Panc1 (cell line): ENCODE data around the gene SEMA3G. TPM values are rescaled to one million over a fixed set of nuclear protein-coding genes. Genes with fewer than 3 reads are reported as not detected.

Experiments used
- ATAC-seq: fragments of 200-7000 bp; cut with Tn5 transposase; 2 replicates; pipeline ENCODE4 v1.9.1; 2020; ENCODE audit warnings: mild to moderate bottlenecking, moderate library complexity
- BruUV-seq: library from RNA; stranded (reverse); fragments of 400-500 nt; replicated peaks from 2 replicates; lab custom pipeline; 2021; lab: Mats Ljungman, UMichigan
- CTCF ChIA-PET: fragments of 300-600 bp; sonication (Branson Sonifier 250); formaldehyde crosslinking; loops from one replicate; lab custom pipeline; 2022; ENCODE audit warnings: antibody characterized with exemption; lab: Charles Lee
- POLR2A ChIA-PET: fragments of 300-600 bp; sonication (Branson Sonifier 250); formaldehyde crosslinking; loops from one replicate; lab custom pipeline; 2022; ENCODE audit warnings: antibody characterized with exemption; lab: Charles Lee
- DNase-seq: peaks from one replicate; pipeline ENCODE4 v3.0.0-alpha.2; 2010; ENCODE audit warnings: low read depth, low spot score
- H3K27ac ChIP-seq: 2 replicates; pipeline ENCODE4 v1.5.1; 2011; ENCODE audit warnings: mild to moderate bottlenecking, low read length, inconsistent platforms
- H3K27me3 ChIP-seq: fragments of 200-500 bp; sonication (Bioruptor generic); 2 replicates; pipeline ENCODE4 v1.6.0; 2014; ENCODE audit warnings: low read length, inconsistent platforms; ENCODE audit not compliant: control insufficient read depth, insufficient read depth
- H3K36me3 ChIP-seq: fragments of 200-500 bp; sonication (Bioruptor generic); 2 replicates; pipeline ENCODE4 v1.5.1; 2014; ENCODE audit warnings: inconsistent platforms, mild to moderate bottlenecking, low read length, moderate library complexity; ENCODE audit not compliant: control insufficient read depth, insufficient read depth
- H3K4me1 ChIP-seq: 2 replicates; pipeline ENCODE4 v1.5.1; 2011; ENCODE audit warnings: inconsistent platforms, mild to moderate bottlenecking, low read length, moderate library complexity; ENCODE audit not compliant: control insufficient read depth, insufficient read depth
- H3K4me3 ChIP-seq, 2 experiments: 2 replicates each; pipeline ENCODE4 v1.5.1; 2011 to 2012; ENCODE audit warnings: low read depth in 2 of 2, low read length in 2 of 2, mild to moderate bottlenecking in 2 of 2, inconsistent platforms in 1 of 2, moderate library complexity in 1 of 2
- H3K9me3 ChIP-seq: fragments of 200-500 bp; sonication (Bioruptor generic); 2 replicates; pipeline ENCODE4 v1.5.1; 2014; ENCODE audit warnings: low read depth, mild to moderate bottlenecking, inconsistent platforms, low read length, moderate library complexity; ENCODE audit not compliant: control insufficient read depth, insufficient read depth
- POLR2AphosphoS5 ChIP-seq: IDR thresholded peaks from 2 replicates; pipeline ENCODE4 v1.6.1; 2012; ENCODE audit warnings: mild to moderate bottlenecking, low read depth, low read length, moderate library complexity
- SIN3A ChIP-seq: IDR thresholded peaks from 2 replicates; pipeline ENCODE4 v1.6.1; 2012; ENCODE audit warnings: low read depth, mild to moderate bottlenecking, low read length, moderate library complexity, borderline replicate concordance; ENCODE audit not compliant: insufficient read depth
- TCF7L2 ChIP-seq: IDR thresholded peaks from 2 replicates; pipeline ENCODE4 v1.6.1; 2011; ENCODE audit warnings: mild to moderate bottlenecking, low read depth, low read length, inconsistent platforms
- in situ Hi-C: cut with HindIII; loops from 2 replicates; pipeline ENCODE4 v1.10.0; 2016; ENCODE audit warnings: low sequenced_read_pairs, low pct_unique_long_range_greater_than_20kb
- intact Hi-C: fragments of 100-400 bp; cut with micrococcal nuclease; formaldehyde crosslinking; loops from one replicate; pipeline ENCODE4 v1.10.0; 2022; ENCODE audit not compliant: unreplicated experiment
- total RNA-seq: library from RNA; stranded (reverse); gene quantifications from one replicate; pipeline ENCODE4 v1.2.1, GENCODE V29; 2021; ENCODE audit not compliant: unreplicated experiment
- TF ChIP-seq, protein P1 (sequence below): fragments of 450-650 bp; IDR thresholded peaks from 2 replicates; pipeline ENCODE4 v1.5.1; 2017; ENCODE audit warnings: mild to moderate bottlenecking
- TF ChIP-seq, protein P2 (sequence below), 2 experiments: IDR thresholded peaks; 2 replicates each; pipeline ENCODE4 v1.6.1; 2011 to 2012; ENCODE audit warnings: low read depth in 2 of 2, control low read depth in 1 of 2, low read length in 1 of 2, mild to moderate bottlenecking in 1 of 2, moderate library complexity in 1 of 2; ENCODE audit not compliant: insufficient read depth in 1 of 2

Gene SEMA3G
- total RNA-seq, 1 experiment from 2014 or later, result 1.6 TPM

DNA sequence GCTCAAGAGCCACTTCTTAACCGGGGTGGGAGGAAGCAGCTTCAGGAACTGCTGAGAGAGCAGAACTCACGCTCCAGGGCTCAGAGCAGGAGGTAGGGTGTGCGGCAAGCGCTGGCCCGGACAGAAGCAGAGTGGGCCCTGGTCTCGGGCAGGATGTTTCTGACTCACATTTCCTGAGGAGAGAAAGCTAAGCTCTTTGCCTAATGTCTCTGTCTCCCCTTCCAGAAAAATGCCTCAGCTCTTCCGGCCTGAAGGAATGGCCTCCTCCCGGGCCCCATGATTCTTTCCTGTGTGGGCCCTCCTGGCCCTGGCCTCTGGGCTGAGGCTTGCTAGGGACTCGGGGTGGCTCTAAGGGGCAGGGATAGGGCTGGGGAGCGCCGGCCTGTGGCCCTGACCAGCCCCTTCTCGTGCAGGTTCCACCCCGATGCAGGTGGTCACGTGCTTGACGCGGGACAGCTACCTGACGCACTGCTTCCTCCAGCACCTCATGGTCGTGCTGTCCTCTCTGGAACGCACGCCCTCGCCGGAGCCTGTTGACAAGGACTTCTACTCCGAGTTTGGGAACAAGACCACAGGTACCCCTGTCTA is 46.1 kb upstream of the SEMA3G start:
- TF ChIP-seq, protein P1, sequence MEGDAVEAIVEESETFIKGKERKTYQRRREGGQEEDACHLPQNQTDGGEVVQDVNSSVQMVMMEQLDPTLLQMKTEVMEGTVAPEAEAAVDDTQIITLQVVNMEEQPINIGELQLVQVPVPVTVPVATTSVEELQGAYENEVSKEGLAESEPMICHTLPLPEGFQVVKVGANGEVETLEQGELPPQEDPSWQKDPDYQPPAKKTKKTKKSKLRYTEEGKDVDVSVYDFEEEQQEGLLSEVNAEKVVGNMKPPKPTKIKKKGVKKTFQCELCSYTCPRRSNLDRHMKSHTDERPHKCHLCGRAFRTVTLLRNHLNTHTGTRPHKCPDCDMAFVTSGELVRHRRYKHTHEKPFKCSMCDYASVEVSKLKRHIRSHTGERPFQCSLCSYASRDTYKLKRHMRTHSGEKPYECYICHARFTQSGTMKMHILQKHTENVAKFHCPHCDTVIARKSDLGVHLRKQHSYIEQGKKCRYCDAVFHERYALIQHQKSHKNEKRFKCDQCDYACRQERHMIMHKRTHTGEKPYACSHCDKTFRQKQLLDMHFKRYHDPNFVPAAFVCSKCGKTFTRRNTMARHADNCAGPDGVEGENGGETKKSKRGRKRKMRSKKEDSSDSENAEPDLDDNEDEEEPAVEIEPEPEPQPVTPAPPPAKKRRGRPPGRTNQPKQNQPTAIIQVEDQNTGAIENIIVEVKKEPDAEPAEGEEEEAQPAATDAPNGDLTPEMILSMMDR, result no peak
- TF ChIP-seq POLR2AphosphoS5, result no peak
- no peak for TF ChIP-seq TCF7L2
- TF ChIP-seq, protein P2, sequence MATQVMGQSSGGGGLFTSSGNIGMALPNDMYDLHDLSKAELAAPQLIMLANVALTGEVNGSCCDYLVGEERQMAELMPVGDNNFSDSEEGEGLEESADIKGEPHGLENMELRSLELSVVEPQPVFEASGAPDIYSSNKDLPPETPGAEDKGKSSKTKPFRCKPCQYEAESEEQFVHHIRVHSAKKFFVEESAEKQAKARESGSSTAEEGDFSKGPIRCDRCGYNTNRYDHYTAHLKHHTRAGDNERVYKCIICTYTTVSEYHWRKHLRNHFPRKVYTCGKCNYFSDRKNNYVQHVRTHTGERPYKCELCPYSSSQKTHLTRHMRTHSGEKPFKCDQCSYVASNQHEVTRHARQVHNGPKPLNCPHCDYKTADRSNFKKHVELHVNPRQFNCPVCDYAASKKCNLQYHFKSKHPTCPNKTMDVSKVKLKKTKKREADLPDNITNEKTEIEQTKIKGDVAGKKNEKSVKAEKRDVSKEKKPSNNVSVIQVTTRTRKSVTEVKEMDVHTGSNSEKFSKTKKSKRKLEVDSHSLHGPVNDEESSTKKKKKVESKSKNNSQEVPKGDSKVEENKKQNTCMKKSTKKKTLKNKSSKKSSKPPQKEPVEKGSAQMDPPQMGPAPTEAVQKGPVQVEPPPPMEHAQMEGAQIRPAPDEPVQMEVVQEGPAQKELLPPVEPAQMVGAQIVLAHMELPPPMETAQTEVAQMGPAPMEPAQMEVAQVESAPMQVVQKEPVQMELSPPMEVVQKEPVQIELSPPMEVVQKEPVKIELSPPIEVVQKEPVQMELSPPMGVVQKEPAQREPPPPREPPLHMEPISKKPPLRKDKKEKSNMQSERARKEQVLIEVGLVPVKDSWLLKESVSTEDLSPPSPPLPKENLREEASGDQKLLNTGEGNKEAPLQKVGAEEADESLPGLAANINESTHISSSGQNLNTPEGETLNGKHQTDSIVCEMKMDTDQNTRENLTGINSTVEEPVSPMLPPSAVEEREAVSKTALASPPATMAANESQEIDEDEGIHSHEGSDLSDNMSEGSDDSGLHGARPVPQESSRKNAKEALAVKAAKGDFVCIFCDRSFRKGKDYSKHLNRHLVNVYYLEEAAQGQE (IDR thresholded peaks at IDR 0.05; ENCODE audit: insufficient read depth in 1 of 2, low read depth in 2 of 2, low read length in 1 of 2), result no peak
- no peak for TF ChIP-seq SIN3A
- POLR2A ChIA-PET, result no interaction called here
- Histone ChIP-seq H3K27ac (no peak overlapping the region), H3K27me3 (no peaks in the 10 kb centered on the region), H3K4me1 (no peaks in the 10 kb centered on the region), H3K9me3 (no peaks in the 10 kb centered on the region), H3K4me3 (no peak overlapping the region), H3K36me3 (no peaks in the 10 kb centered on the region)
- CTCF ChIA-PET, result no interaction called here
- BruUV-seq, result no TSS peak
- ATAC-seq, result no peak
- no peak for DNase-seq
- in situ Hi-C loops (no loop called here), intact Hi-C loops (no loop called here)

DNA sequence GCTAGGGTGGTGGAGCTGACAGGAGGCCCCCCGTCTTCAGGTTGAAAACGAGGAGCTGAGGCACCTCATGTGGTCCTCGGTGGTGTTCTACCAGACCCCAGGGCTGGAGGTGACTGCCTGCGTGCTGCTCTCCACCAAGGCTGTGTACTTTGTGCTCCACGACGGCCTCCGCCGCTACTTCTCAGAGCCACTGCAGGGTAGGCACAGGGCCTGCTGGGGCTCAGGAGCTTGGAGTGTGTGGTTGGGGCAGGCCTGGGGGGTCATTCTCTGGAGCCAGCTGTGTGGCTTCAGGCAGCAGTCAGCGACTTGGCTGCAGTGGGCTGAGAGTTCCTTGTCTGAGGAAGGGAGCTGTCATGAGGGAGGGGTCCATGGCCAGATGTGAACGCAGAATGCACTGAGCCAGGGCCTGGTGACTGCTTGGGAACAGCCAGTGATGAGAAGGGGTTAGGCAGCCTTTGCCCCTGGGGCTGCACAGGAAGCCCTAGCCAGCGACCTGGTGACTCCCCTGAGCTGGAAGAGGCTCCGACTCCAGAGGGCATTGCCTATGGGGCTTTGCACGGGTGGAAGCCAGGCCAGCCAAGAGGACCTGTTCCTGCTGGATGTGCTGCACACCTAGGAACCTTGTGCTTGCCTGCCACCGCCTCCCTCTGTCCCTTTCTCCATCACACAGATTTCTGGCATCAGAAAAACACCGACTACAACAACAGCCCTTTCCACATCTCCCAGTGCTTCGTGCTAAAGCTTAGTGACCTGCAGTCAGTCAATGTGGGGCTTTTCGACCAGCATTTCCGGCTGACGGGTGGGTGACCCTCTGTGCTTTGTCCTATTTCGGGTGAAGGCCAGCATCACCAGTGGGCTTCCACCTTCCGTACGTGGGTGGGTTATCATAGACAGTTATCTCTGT is 45.4 kb upstream of the SEMA3G start:
- POLR2A ChIA-PET, result no interaction called here
- Histone ChIP-seq H3K27me3 (no peaks in the 10 kb centered on the region), H3K36me3 (no peaks in the 10 kb centered on the region), H3K27ac (no peak overlapping the region), H3K4me3 (no peak overlapping the region), H3K4me1 (no peaks in the 10 kb centered on the region), H3K9me3 (no peaks in the 10 kb centered on the region)
- ATAC-seq (no peak), DNase-seq (no peak)
- in situ Hi-C loops (no loop called here), intact Hi-C loops (no loop called here)
- TF ChIP-seq, protein P1, result no peak
- no peak for TF ChIP-seq TCF7L2
- TF ChIP-seq, protein P2 (IDR thresholded peaks at IDR 0.05; ENCODE audit: insufficient read depth in 1 of 2, low read depth in 2 of 2, low read length in 1 of 2), result no peak
- no peak for TF ChIP-seq POLR2AphosphoS5
- no TSS peak for BruUV-seq
- CTCF ChIA-PET, result interaction anchor here (0.5 kb wide), 1 partner anchor 101 kb away, joined by 3 read pairs; no protein-coding TSS in a partner anchor
